ENCODE measurements around the gene S1PR1.

DNA sequence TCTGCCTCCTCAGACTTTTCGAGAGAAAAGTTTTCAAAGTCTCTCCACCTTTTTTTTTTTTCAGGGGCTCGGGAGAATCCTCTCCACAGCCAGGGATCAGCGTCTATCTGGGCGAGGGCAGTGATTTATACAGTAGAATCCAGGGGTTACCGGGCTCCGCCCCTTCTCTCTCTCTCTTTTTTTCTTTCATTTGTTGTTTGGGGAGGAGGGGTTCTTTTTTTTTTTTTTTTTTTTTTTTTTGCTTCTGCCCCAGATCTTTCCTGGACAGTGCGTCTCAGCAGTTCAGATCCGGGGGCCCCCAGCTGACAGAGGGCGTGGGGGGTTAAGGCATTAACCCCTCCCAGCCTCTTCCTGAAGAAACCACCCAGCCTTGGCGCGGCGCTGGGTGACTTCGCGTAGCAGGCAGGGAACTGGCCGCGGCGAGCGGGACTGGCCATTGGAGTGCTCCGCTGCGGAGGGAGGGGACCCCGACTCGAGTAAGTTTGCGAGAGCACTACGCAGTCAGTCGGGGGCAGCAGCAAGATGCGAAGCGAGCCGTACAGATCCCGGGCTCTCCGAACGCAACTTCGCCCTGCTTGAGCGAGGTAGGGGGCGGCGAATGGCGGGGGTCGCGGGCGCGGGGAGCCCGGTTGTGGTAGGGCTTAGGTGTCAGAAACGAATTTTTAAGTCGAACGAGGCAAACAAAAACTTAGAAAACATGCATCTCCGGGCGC, at the start of gene S1PR1:
- TF ChIP-seq, protein P1, sequence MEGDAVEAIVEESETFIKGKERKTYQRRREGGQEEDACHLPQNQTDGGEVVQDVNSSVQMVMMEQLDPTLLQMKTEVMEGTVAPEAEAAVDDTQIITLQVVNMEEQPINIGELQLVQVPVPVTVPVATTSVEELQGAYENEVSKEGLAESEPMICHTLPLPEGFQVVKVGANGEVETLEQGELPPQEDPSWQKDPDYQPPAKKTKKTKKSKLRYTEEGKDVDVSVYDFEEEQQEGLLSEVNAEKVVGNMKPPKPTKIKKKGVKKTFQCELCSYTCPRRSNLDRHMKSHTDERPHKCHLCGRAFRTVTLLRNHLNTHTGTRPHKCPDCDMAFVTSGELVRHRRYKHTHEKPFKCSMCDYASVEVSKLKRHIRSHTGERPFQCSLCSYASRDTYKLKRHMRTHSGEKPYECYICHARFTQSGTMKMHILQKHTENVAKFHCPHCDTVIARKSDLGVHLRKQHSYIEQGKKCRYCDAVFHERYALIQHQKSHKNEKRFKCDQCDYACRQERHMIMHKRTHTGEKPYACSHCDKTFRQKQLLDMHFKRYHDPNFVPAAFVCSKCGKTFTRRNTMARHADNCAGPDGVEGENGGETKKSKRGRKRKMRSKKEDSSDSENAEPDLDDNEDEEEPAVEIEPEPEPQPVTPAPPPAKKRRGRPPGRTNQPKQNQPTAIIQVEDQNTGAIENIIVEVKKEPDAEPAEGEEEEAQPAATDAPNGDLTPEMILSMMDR (IDR thresholded peaks at IDR 0.05): no peak
- peak in 1 of 4 donors; percentile 58 for TF ChIP-seq POLR2A (IDR thresholded peaks at IDR 0.05)
